ENCODE measurements around the gene STAB1.

The STAB1 gene

GRCh38 chr3:52455283-52456168 is 39.6 kb upstream of the STAB1 start, which contains the start of gene NISCH:
NISCH (plus strand) TSS chr3:52455604; CDS start chr3:52455642, 38 bp downstream.
- peak within 1 kb of the TSS; percentile 80 for H3K4me3 Mint-ChIP-seq
- H3K36me3 Mint-ChIP-seq (ENCODE audit: low read depth), result peaks cover 46% of the 10 kb centered on the region
- H3K4me1 Mint-ChIP-seq (ENCODE audit: low read depth), result peaks cover 45% of the 10 kb centered on the region
- intact Hi-C loops (cut with micrococcal nuclease), result loop anchor here (5.0 kb wide), 1 partner anchor 82 kb away; the partner anchor contains the start of gene UQCC5
- H3K27ac Mint-ChIP-seq, result peak within 1 kb of the TSS; percentile 82
- no peaks in the 10 kb centered on the region for H3K9me3 Mint-ChIP-seq
- H3K27me3 Mint-ChIP-seq, result peaks cover 4% of the 10 kb centered on the region

GRCh38 chr3:52456169-52456799 is 38.9 kb upstream of the STAB1 start:
- Mint-ChIP-seq H3K4me3 (peak overlapping the region; percentile 80), H3K36me3 (ENCODE audit: low read depth) (peaks cover 53% of the 10 kb centered on the region), H3K4me1 (ENCODE audit: low read depth) (peaks cover 45% of the 10 kb centered on the region), H3K27ac (peak overlapping the region; percentile 82), H3K9me3 (no peaks in the 10 kb centered on the region), H3K27me3 (peaks cover 4% of the 10 kb centered on the region)
- intact Hi-C loops (cut with micrococcal nuclease), result loop anchor here (5.0 kb wide), 1 partner anchor 81 kb away; the partner anchor contains the start of gene UQCC5

GRCh38 chr3:52456800-52457183 is 38.3 kb upstream of the STAB1 start:
- H3K4me3 Mint-ChIP-seq, result peak overlapping the region; percentile 80
- H3K27me3 Mint-ChIP-seq, result peaks cover 2% of the 10 kb centered on the region
- H3K36me3 Mint-ChIP-seq (ENCODE audit: low read depth), result peaks cover 58% of the 10 kb centered on the region
- intact Hi-C loops (cut with micrococcal nuclease), result loop anchor here (5.0 kb wide), 1 partner anchor 81 kb away; the partner anchor contains the start of gene UQCC5
- peak overlapping the region; percentile 82 for H3K27ac Mint-ChIP-seq
- H3K9me3 Mint-ChIP-seq, result no peaks in the 10 kb centered on the region
- H3K4me1 Mint-ChIP-seq (ENCODE audit: low read depth), result peaks cover 45% of the 10 kb centered on the region

DNA sequence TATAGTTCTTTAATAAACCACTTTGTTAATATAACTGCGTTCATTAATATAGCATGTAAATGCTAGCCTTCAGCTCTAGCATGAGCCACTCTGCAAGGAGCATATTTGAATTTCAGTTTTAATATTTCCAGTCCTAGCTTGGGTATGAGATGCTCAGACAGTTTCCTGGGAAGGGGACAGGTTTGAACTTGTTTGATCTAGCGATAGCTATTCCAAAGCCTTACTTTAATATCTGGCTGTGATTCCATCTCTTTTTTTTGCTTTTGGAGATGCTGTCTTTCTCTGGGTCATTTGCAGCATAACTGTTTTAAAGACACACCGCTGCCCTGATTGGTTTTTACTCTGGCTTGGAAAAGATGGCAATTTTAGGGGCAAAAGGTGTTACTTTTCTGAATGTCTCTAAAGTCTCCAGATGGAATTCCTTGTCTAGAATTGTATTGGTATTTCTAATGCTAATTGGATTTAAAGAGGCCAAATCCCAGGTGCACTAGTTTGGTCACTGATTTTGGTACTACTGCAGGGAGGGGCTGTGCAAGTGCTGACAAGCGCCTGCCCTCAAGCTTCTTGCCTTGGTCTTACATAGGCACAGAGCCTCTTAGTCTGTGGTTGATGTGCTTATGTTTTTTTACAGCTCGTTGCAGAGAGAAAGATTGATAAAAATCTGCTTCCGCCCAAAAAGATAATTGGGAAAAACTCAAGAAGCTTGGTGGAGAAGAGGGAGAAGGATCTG is 36.9 kb upstream of the STAB1 start:
- H3K4me1 Mint-ChIP-seq (ENCODE audit: low read depth), result peaks cover 46% of the 10 kb centered on the region
- H3K9me3 Mint-ChIP-seq, result no peaks in the 10 kb centered on the region
- H3K4me3 Mint-ChIP-seq, result no peak overlapping the region
- H3K27me3 Mint-ChIP-seq, result peaks cover 2% of the 10 kb centered on the region
- peaks cover 68% of the 10 kb centered on the region for H3K36me3 Mint-ChIP-seq (ENCODE audit: low read depth)
- intact Hi-C loops (cut with micrococcal nuclease), result loop anchor here (5.0 kb wide), 1 partner anchor 79 kb away; the partner anchor contains the start of gene UQCC5
- no peak overlapping the region for H3K27ac Mint-ChIP-seq

- intact Hi-C loops (cut with micrococcal nuclease), result loop anchor here (5.0 kb wide), 1 partner anchor 78 kb away; the partner anchor contains the start of gene UQCC5
- Mint-ChIP-seq H3K36me3 (ENCODE audit: low read depth) (peaks cover 68% of the 10 kb centered on the region), H3K27me3 (peaks cover 2% of the 10 kb centered on the region), H3K27ac (no peak overlapping the region), H3K4me3 (no peak overlapping the region), H3K9me3 (no peaks in the 10 kb centered on the region), H3K4me1 (ENCODE audit: low read depth) (peaks cover 39% of the 10 kb centered on the region)
Measured at GRCh38 chr3:52458770-52459545, 36.2 kb upstream of the STAB1 start.

DNA sequence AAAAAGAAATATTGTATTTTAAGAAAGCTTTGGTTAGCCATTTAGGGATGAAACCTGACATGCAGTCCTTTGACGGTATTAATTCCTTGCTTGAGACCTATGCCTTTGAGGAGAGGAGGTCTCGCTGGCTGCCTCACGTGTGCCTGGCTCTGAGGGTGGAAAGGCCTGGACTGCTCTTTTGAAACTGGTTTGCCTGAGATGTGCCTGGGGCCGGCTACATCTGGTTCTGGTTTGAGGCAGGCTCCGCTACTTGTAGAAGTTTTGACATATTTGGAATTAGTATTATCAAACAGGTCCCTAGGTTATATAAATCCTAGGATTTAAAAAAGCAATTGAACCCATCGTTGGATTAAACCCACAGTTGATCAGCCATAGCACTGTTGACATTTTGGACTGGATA is 33.3 kb upstream of the STAB1 start:
- Mint-ChIP-seq H3K36me3 (ENCODE audit: low read depth) (peaks cover 79% of the 10 kb centered on the region), H3K4me1 (ENCODE audit: low read depth) (peaks cover 15% of the 10 kb centered on the region), H3K4me3 (no peak overlapping the region), H3K9me3 (no peaks in the 10 kb centered on the region), H3K27me3 (no peaks in the 10 kb centered on the region), H3K27ac (no peak overlapping the region)
- intact Hi-C loops (cut with micrococcal nuclease), result no loop called here

DNA sequence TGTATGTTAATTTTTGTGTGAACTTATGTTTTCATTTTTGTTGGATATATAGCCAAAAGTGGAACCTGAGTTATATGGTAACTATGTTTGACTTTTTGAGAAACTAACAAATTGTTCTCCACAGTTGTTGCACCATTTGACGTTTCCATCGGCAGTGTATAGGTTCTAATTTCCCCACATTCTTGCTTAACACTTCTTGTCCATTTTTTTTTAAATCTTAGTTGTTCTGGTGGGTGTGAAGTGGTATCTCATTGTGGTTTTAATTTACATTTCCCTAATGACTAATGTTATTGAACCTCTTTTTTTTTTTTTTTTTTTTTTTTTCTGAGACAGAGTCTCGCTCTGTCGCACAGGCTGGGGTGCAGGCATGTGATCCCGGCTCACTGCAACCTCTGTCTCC is 31.7 kb upstream of the STAB1 start:
- H3K9me3 Mint-ChIP-seq, result no peaks in the 10 kb centered on the region
- peaks cover 80% of the 10 kb centered on the region for H3K36me3 Mint-ChIP-seq (ENCODE audit: low read depth)
- H3K4me1 Mint-ChIP-seq (ENCODE audit: low read depth), result peaks cover 15% of the 10 kb centered on the region
- H3K27me3 Mint-ChIP-seq, result no peaks in the 10 kb centered on the region
- H3K27ac Mint-ChIP-seq, result no peak overlapping the region
- intact Hi-C loops (cut with micrococcal nuclease), result no loop called here
- H3K4me3 Mint-ChIP-seq, result no peak overlapping the region

DNA sequence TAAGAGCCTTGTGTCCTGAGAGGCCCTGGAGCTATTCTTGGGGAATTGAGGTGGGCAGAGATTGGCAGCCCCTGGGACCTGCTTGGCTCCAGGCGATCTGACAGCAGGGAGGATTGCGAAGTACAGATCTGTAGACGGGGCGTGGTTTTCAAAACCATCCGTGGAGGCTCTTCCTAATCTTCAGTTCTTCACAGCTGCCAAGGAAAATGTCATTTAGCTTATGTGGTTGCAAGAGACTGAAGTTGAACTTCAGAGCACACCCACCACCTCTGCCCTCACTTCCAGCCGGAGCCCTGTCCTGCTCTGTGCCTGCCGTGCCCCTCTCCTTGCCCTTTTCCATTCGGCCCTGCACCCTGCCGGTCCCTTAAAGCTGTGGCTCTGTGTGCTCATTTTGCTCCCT is 26.8 kb upstream of the STAB1 start:
- peak overlapping the region; percentile 15 for H3K27ac Mint-ChIP-seq
- H3K4me3 Mint-ChIP-seq, result no peak overlapping the region
- no peaks in the 10 kb centered on the region for H3K27me3 Mint-ChIP-seq
- intact Hi-C loops (cut with micrococcal nuclease), result no loop called here
- peaks cover 76% of the 10 kb centered on the region for H3K36me3 Mint-ChIP-seq (ENCODE audit: low read depth)
- H3K4me1 Mint-ChIP-seq (ENCODE audit: low read depth), result peaks cover 42% of the 10 kb centered on the region
- no peaks in the 10 kb centered on the region for H3K9me3 Mint-ChIP-seq

DNA sequence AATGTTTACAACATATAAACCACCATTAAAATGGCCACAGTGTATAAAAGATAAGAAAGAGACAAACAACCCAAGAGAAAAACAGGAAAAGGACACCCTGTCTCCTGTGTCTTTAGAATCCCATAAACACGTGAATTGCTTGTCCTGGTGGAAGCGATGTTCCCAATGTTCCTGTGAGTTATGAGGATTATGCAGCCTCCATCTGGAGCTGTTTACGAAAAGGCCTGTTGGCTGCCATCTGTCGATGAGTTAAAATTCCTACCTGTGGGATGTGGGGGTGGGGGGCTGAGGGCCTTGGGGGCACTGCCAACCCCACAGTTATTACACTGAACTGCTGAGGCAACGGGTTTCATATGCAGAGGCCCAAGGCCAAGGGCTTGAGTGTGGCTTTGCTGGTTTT is 26.1 kb upstream of the STAB1 start:
- Mint-ChIP-seq H3K4me3 (no peak overlapping the region), H3K4me1 (ENCODE audit: low read depth) (peaks cover 49% of the 10 kb centered on the region), H3K27ac (peak overlapping the region; percentile 15), H3K36me3 (ENCODE audit: low read depth) (peaks cover 83% of the 10 kb centered on the region), H3K27me3 (no peaks in the 10 kb centered on the region), H3K9me3 (no peaks in the 10 kb centered on the region)
- intact Hi-C loops (cut with micrococcal nuclease), result no loop called here

- peaks cover 84% of the 10 kb centered on the region for H3K36me3 Mint-ChIP-seq (ENCODE audit: low read depth)
Measured at GRCh38 chr3:52470920-52471319, 24.2 kb upstream of the STAB1 start.

DNA sequence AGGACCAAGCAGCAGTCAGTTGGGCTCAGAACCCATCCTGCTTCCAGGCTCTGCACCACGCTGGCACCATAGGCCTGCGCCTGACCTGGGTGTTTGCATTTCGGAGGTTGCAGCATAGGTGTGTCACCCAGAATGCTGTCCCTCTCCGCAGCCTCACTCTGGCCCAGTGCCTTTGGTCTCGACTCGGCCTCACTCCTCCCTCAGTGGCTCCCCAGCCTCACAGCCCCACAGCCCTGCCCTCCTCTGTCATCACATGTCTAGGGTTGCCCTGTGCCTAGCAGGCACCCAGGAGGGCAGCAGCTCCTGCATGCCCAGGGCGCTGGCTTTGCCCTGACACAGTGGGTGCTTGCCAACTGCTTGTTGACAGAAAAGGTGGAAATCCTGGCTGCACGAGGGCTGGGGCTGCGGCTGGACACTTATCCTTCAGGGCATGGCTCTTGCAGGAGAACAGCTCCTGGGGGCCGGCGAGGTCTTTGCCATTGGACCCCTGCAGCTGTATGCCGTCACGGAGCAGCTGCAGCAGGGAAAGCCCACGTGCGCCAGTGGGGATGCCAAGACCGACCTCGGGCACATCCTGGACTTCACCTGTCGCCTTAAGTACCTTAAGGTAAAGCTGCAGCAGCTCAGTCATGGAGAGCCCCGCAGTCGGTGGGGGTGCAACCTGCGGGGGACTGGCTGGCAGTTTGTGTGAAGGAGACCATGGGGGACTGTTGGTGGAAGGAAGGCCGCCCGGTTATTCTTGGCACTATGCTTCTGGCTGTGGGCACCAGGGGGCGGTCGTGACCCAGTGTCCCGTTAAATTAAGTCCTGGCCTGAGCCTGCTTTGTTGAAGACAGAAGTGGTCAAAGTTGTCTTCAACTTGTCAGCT is 23.5 kb upstream of the STAB1 start:
- Mint-ChIP-seq H3K36me3 (ENCODE audit: low read depth) (peaks cover 77% of the 10 kb centered on the region), H3K4me3 (peak overlapping the region; percentile 26), H3K27me3 (no peaks in the 10 kb centered on the region), H3K4me1 (ENCODE audit: low read depth) (peaks cover 69% of the 10 kb centered on the region), H3K27ac (peak overlapping the region; percentile 85), H3K9me3 (no peaks in the 10 kb centered on the region)
- intact Hi-C loops (cut with micrococcal nuclease), result loop anchor here (2.0 kb wide), 1 partner anchor 27 kb away; no protein-coding TSS in a partner anchor

More at GRCh38 chr3:52470920-52471319, 24.2 kb upstream of the STAB1 start:
- H3K27ac Mint-ChIP-seq, result no peak overlapping the region
- H3K4me3 Mint-ChIP-seq, result no peak overlapping the region
- H3K27me3 Mint-ChIP-seq, result no peaks in the 10 kb centered on the region
- intact Hi-C loops (cut with micrococcal nuclease), result no loop called here
- H3K9me3 Mint-ChIP-seq, result no peaks in the 10 kb centered on the region
- peaks cover 63% of the 10 kb centered on the region for H3K4me1 Mint-ChIP-seq (ENCODE audit: low read depth)

DNA sequence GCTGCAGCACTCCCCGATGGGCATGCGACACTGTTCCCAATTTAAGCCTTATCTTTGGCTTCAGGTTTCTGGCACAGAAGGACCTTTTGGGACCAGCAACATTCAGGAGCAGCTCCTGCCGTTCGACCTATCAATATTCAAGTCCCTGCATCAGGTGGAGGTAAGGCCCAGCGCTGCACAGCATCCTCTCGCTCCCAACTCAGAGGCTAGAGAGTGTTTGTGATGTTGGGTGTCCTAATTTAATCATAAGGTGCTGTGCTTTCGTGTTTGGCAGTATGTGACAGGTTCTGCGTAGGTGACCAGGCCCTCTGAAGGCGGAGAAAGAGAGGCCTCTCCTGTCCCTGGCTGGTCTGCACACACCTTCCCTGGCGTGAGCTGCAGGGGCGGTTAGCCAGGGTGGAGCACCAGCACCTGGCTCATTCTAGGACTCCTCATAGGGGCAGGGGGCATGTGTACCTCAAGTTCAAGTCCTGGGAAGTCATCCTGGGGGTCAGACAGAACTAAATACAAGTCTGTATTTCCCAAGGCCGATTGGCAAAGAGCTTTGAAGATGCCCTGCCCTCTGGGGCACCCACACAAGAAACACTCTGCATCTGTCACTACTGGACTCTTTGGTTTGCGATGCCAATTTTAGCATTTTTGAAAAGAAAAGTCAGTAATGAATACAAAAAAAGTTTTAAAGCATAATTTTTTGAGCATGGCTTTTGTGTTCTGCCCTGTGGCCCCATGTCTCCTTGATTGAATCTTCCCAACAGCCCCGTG is 22.7 kb upstream of the STAB1 start:
- H3K27ac Mint-ChIP-seq, result peak overlapping the region; percentile 85

More for the DNA sequence above, 22.7 kb upstream of the STAB1 start:
- peaks cover 78% of the 10 kb centered on the region for H3K4me1 Mint-ChIP-seq (ENCODE audit: low read depth)
- H3K27me3 Mint-ChIP-seq, result no peaks in the 10 kb centered on the region
- peaks cover 81% of the 10 kb centered on the region for H3K36me3 Mint-ChIP-seq (ENCODE audit: low read depth)
- peak overlapping the region; percentile 26 for H3K4me3 Mint-ChIP-seq
- intact Hi-C loops (cut with micrococcal nuclease), result loop anchor here (2.0 kb wide), 1 partner anchor 26 kb away; no protein-coding TSS in a partner anchor
- H3K9me3 Mint-ChIP-seq, result no peaks in the 10 kb centered on the region

All from dendritic cell treated with granulocyte-macrophage colony-stimulating factor and Interleukin-4, amounts not matched to agents 40 ng/mL and 50 ng/mL, for 4 days (primary cell).